ENCODE measurements around the gene REPS2.

GRCh38 chrX:17077361-17077760 is 130.9 kb downstream of the REPS2 start:
- TF ChIP-seq CTCF (IDR thresholded peaks at IDR 0.05) (no peak), POLR2A (IDR thresholded peaks at IDR 0.05) (no peak)
